SJCRH30 (cell line): ENCODE results near the gene PPP4R4. TPM values are rescaled to one million over a fixed set of nuclear protein-coding genes. Genes with fewer than 3 reads are reported as not detected.

Experiments
- DNase-seq, 2 experiments: peaks; one replicate each; pipeline ENCODE4 v3.0.0-alpha.2; 2015 to 2020
- H3K27ac ChIP-seq: fragments of 250-450 bp; sonication (Bioruptor Pico); 2 replicates; pipeline ENCODE4 v1.5.1; 2020; ENCODE audit warnings: mild to moderate bottlenecking, moderate library complexity
- H3K27me3 ChIP-seq: fragments of 250-450 bp; sonication (Bioruptor Pico); 2 replicates; pipeline ENCODE4 v1.5.1; 2020; ENCODE audit warnings: mild to moderate bottlenecking, moderate library complexity
- H3K36me3 ChIP-seq: fragments of 250-450 bp; sonication (Bioruptor Pico); 2 replicates; pipeline ENCODE4 v1.5.1; 2020; ENCODE audit warnings: mild to moderate bottlenecking, moderate library complexity
- H3K4me1 ChIP-seq: fragments of 250-450 bp; sonication (Bioruptor Pico); 2 replicates; pipeline ENCODE4 v1.5.1; 2020; ENCODE audit warnings: mild to moderate bottlenecking, moderate library complexity
- H3K4me3 ChIP-seq: fragments of 250-450 bp; sonication (Bioruptor Pico); 2 replicates; pipeline ENCODE4 v1.5.1; 2020; ENCODE audit warnings: mild to moderate bottlenecking, moderate library complexity
- H3K9me3 ChIP-seq: fragments of 250-450 bp; sonication (Bioruptor Pico); replicated peaks from 2 replicates; pipeline ENCODE4 v1.5.1; 2020; ENCODE audit warnings: mild to moderate bottlenecking, moderate library complexity
- total RNA-seq: library from RNA; depleted of rRNA; stranded (reverse); fragments of >200 nt; shearing (Covaris generic); gene quantifications from 2 replicates; pipeline ENCODE4 v1.2.3, GENCODE V29; 2014

Gene PPP4R4
- total RNA-seq, 1 experiment from 2014 or later: 47.1 TPM

- 0 out of 2 replicates have a peak, but pooled peaks cover 3% of the 10 kb centered on the region for H3K9me3 ChIP-seq
- H3K4me3 ChIP-seq: no peak overlapping the region
- H3K27ac ChIP-seq: no peak overlapping the region
- DNase-seq: no peak
- H3K4me1 ChIP-seq: no peaks in the 10 kb centered on the region
- H3K27me3 ChIP-seq: no peaks in the 10 kb centered on the region
- H3K36me3 ChIP-seq: no peaks in the 10 kb centered on the region
Measured at GRCh38 chr14:94309721-94310120, 135.6 kb downstream of the PPP4R4 start.

- H3K27ac ChIP-seq: no peak overlapping the region
- no peak for DNase-seq
- H3K4me1 ChIP-seq: no peaks in the 10 kb centered on the region
- H3K9me3 ChIP-seq: 0 out of 2 replicates have a peak, but pooled peaks cover 3% of the 10 kb centered on the region
- no peaks in the 10 kb centered on the region for H3K36me3 ChIP-seq
- H3K4me3 ChIP-seq: no peak overlapping the region
- H3K27me3 ChIP-seq: no peaks in the 10 kb centered on the region
Measured at GRCh38 chr14:94310248-94310647, 136.1 kb downstream of the PPP4R4 start.

- no peaks in the 10 kb centered on the region for H3K4me1 ChIP-seq
- no peaks in the 10 kb centered on the region for H3K27me3 ChIP-seq
- no peak for DNase-seq
- no peak overlapping the region for H3K27ac ChIP-seq
- no peak overlapping the region for H3K4me3 ChIP-seq
- H3K9me3 ChIP-seq: 0 out of 2 replicates have a peak, but pooled peaks cover 2% of the 10 kb centered on the region
- H3K36me3 ChIP-seq: no peaks in the 10 kb centered on the region
Measured at GRCh38 chr14:94312481-94313246, 138.5 kb downstream of the PPP4R4 start.

DNA sequence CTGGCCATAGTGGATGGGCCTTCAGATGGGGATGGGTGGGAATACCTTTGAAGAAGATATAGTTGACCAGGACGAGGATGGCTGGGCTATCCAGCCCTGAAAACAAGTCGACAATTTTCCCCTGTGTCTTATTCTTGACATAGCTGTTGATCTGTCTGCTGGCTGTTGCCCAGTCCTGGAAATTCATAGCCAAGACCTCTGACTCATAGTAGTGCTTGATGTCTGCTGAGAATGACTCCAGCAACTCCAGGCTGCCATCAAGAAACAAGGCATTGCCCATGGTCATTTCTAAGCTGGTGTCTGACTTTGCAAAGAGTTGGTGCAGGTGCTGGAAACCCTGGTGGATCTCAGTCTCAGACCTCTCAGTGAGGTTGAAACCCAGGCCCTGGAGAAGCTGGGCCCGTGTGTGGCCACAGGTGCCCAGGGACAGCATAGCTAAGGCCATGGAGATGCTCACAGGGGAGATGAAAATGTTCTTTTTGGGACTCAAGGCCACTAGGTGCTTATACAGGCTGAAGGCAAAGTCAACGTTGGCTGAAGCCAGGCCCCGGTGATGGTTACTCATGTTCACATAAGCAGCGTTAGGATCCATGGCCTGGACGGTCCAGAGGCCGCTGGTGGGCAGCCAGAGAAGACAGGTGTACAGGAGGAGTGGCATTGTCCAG lies 140.0 kb downstream of the PPP4R4 start:
- Histone ChIP-seq H3K9me3 (no peaks in the 10 kb centered on the region), H3K4me3 (no peak overlapping the region), H3K27ac (no peak overlapping the region), H3K4me1 (no peaks in the 10 kb centered on the region), H3K36me3 (no peaks in the 10 kb centered on the region), H3K27me3 (no peaks in the 10 kb centered on the region)
- no peak for DNase-seq

DNA sequence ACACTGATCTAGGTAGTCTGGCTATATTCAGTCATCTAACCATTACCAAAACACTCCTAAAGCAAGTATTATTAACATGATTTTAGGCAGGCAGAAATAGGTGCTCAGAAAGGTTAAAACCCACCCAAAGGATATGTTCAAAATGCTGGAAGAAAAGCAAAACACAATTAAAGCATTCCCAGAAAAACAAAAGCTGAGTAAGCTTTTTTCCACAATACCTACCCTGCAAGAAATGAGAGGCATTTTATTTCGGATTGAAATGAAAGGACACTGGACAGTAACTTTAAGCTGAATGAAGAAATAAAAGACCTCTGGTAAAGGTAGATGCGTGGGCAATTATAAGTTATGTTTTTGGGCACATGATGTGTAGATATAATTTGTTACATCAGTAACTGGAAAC lies 140.8 kb downstream of the PPP4R4 start:
- no peak overlapping the region for H3K27ac ChIP-seq
- H3K4me3 ChIP-seq: no peak overlapping the region
- no peaks in the 10 kb centered on the region for H3K27me3 ChIP-seq
- H3K9me3 ChIP-seq: no peaks in the 10 kb centered on the region
- H3K4me1 ChIP-seq: no peaks in the 10 kb centered on the region
- H3K36me3 ChIP-seq: no peaks in the 10 kb centered on the region
- no peak for DNase-seq

DNA sequence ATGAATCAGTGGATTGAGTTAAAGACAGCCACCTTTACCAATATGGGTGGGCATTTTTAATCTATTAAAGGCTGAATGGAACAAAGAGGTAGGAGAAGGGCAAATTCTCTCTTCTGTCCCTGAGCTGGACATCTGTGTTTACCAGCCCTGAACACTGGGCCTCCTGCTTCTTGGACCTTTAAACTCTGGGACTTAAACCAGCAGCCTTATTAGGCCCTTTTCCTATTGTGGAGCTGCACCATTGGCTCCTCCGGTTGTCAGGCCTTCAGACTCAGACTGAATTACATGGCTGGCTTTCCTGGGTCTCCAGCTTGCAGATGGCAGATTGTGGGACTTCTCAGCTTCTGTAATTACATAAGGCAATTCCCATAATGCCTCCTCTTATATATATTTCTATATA lies 142.6 kb downstream of the PPP4R4 start:
- no peaks in the 10 kb centered on the region for H3K4me1 ChIP-seq
- no peak for DNase-seq
- no peak overlapping the region for H3K27ac ChIP-seq
- no peak overlapping the region for H3K4me3 ChIP-seq
- no peaks in the 10 kb centered on the region for H3K27me3 ChIP-seq
- H3K9me3 ChIP-seq: no peaks in the 10 kb centered on the region
- H3K36me3 ChIP-seq: no peaks in the 10 kb centered on the region

- DNase-seq: no peak
- H3K36me3 ChIP-seq: no peaks in the 10 kb centered on the region
- no peaks in the 10 kb centered on the region for H3K9me3 ChIP-seq
Measured at GRCh38 chr14:94317259-94317658, 143.1 kb downstream of the PPP4R4 start.

DNA sequence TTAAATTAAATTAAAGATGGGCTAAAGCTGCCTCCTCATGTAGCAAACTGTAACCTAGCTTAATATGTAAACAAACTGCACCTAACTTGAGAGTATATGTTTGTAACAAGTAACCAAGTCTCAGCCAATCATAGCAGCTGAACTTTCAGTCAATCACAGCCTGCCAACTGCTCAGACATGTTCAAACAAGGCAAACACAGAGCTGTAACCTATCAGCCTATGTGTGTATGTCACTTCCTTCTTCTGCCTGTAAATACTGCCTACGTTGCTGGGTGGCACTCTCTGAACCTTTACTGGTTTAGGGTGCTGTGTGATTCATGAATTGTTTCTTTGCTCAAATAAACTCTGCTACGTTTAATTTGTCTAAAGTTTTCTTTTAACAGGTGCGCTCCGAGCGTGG lies 146.1 kb downstream of the PPP4R4 start:
- no peaks in the 10 kb centered on the region for H3K9me3 ChIP-seq
- H3K4me1 ChIP-seq: no peaks in the 10 kb centered on the region
- H3K36me3 ChIP-seq: no peaks in the 10 kb centered on the region
- no peaks in the 10 kb centered on the region for H3K27me3 ChIP-seq
- peak in 1 of 2 experiments; percentile 17 for DNase-seq
- no peak overlapping the region for H3K27ac ChIP-seq
- H3K4me3 ChIP-seq: no peak overlapping the region

More at GRCh38 chr14:94317259-94317658, 143.1 kb downstream of the PPP4R4 start:
- Histone ChIP-seq H3K27me3 (no peaks in the 10 kb centered on the region), H3K4me1 (no peaks in the 10 kb centered on the region), H3K27ac (no peak overlapping the region), H3K4me3 (no peak overlapping the region)

- Histone ChIP-seq H3K4me3 (no peak overlapping the region), H3K4me1 (no peaks in the 10 kb centered on the region), H3K27ac (no peak overlapping the region), H3K27me3 (no peaks in the 10 kb centered on the region), H3K36me3 (no peaks in the 10 kb centered on the region), H3K9me3 (no peaks in the 10 kb centered on the region)
- no peak for DNase-seq
Measured at GRCh38 chr14:94321421-94322271, 147.5 kb downstream of the PPP4R4 start.

- Histone ChIP-seq H3K36me3 (no peaks in the 10 kb centered on the region), H3K27ac (no peak within 1 kb of the TSS), H3K9me3 (no peaks in the 10 kb centered on the region), H3K4me3 (no peak within 1 kb of the TSS), H3K27me3 (no peaks in the 10 kb centered on the region), H3K4me1 (0 out of 2 replicates have a peak, but pooled peaks cover 5% of the 10 kb centered on the region)
- DNase-seq: peak in 1 of 2 experiments; percentile 19
Measured at GRCh38 chr14:94322648-94323570, 148.8 kb downstream of the PPP4R4 start, which contains the start of gene SERPINA6. Gene SERPINA6 (minus strand): TSS chr14:94323336. CDS start chr14:94314648, 8,688 bp downstream.

- DNase-seq: no peak
- Histone ChIP-seq H3K27me3 (no peaks in the 10 kb centered on the region), H3K36me3 (no peaks in the 10 kb centered on the region), H3K4me1 (0 out of 2 replicates have a peak, but pooled peaks cover 5% of the 10 kb centered on the region), H3K27ac (no peak overlapping the region), H3K9me3 (no peaks in the 10 kb centered on the region), H3K4me3 (no peak overlapping the region)
Measured at GRCh38 chr14:94328196-94328595, 154.1 kb downstream of the PPP4R4 start.
